Left renal pelvis (tissue), 4 donors: ENCODE results near the gene RRBP1. TPM values are rescaled to one million over a fixed set of nuclear protein-coding genes. Genes with fewer than 3 reads are reported as not detected.

ENCODE experiments used
- DNase-seq, 4 donors: peaks; one replicate each; pipeline ENCODE4 v3.0.0-alpha.2; 2013; ENCODE audit warnings: low read depth in 4 of 4, low spot score in 3 of 4
- polyA plus RNA-seq, 4 donors: library from polyadenylated mRNA; unstranded; fragments of 120-200 nt; gene quantifications; one replicate each; pipeline ENCODE4 v1.2.1, GENCODE V29; 2013; ENCODE audit not compliant: insufficient read length in 4 of 4

Gene RRBP1, protein sequence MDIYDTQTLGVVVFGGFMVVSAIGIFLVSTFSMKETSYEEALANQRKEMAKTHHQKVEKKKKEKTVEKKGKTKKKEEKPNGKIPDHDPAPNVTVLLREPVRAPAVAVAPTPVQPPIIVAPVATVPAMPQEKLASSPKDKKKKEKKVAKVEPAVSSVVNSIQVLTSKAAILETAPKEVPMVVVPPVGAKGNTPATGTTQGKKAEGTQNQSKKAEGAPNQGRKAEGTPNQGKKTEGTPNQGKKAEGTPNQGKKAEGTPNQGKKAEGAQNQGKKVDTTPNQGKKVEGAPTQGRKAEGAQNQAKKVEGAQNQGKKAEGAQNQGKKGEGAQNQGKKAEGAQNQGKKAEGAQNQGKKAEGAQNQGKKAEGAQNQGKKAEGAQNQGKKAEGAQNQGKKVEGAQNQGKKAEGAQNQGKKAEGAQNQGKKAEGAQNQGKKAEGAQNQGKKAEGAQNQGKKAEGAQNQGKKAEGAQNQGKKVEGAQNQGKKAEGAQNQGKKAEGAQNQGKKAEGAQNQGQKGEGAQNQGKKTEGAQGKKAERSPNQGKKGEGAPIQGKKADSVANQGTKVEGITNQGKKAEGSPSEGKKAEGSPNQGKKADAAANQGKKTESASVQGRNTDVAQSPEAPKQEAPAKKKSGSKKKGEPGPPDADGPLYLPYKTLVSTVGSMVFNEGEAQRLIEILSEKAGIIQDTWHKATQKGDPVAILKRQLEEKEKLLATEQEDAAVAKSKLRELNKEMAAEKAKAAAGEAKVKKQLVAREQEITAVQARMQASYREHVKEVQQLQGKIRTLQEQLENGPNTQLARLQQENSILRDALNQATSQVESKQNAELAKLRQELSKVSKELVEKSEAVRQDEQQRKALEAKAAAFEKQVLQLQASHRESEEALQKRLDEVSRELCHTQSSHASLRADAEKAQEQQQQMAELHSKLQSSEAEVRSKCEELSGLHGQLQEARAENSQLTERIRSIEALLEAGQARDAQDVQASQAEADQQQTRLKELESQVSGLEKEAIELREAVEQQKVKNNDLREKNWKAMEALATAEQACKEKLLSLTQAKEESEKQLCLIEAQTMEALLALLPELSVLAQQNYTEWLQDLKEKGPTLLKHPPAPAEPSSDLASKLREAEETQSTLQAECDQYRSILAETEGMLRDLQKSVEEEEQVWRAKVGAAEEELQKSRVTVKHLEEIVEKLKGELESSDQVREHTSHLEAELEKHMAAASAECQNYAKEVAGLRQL (N-terminal part only)
- polyA plus RNA-seq: 100 to 1,000 TPM; 116 to 208 (median 134) TPM

DNA sequence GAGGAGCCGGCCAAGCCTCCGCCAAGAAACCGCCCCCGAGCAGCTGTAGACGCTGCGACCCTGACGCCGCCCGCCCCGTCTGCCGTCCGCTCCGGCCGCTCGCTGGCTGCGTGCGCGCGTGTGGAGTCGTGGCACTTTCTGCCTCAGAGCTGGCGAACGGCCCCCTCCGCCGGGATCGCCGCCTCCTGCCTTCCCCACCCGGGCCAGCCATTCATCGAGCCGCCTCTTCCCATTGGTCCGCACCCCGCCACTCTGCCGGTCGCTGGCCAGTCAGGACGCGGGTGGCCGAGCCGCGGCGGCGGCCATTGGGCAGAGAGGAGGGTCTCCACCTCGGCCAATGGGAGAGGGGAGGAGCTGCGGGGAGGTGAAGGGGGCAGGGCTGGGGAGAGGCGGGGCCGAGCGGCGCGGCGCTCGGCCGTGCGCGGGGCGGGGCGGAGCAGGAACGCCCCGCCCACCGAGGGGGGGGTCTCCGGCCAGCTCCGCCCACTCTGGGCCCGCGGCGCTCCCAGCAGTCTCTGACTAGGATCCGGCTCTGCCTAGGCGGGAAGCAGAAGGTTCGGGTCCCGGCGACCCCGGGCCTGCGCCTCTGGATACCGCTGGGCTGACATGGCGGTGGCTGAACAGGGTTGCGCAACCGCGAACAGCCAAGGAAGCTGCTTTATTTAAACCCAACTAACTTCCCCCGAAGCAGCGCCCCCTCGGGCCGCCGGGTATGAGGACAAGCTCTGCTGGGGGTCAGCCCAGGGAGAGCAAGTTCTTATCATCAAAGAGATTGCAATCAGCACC is at the start of gene RRBP1:
TSS of gene RRBP1 (minus strand) at position 140 of the 786 bp plus-strand sequence. CDS start 21,735 bp downstream, outside the sequence.
- peak; percentile 88 to 94 (median 92) for DNase-seq

DNA sequence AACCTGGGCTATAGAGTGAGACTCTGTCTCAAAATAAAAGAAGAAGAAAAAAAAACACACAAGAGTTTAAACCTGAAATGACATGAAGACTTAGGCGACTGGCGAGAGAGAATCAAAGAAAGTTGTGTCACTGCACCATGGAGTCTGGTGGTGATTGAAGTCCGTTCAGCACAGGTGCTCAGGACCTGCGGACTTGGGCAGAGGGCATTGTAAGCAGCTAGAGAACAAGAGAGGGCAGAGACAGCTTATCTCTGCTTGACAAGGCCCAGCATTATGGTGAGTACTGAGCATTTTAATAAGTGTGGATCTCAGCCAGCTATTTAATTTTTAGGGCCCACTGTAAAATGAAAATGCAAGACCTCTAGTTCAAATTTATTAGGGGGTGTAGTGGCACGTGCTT is 49.2 kb upstream of the RRBP1 start:
- DNase-seq: no peak

DNA sequence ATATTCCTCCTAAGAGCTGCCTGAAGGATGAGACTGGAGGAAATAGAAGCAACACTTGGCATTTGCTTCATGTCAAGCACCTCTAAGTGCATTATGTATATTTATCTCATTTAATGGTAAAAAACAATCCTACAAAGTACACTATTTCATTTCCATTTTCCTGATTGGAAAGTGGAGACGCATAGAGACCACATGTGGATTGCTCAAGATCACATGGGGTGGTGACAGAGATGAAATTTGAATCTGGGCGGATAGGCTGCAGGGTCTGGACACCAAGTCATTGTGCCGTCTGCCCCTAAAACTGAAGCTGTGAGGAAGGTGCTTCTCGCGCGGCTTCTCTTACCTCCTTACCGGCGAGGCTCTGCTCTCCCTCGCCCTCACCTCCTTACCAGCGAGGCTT is 48.0 kb upstream of the RRBP1 start:
- no peak for DNase-seq

DNA sequence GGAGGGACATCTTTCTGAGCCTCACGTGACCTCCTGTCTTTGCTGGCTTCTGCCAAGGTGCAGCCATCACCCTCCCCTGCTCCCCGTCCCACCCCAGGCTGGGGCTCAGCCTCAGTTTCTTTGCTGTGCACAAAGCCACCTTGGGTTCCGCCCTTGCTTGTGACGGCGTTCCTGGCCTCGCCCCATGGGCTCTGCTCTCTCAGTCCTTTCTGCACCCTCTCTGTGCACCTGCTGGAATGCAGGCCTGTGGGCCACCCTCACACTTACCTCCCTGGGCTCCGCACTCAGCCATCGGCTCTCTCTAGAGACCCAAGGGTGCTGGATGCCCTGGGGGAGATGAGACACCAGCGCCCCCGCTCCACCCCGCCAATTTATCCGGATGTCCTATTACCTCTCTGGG is 46.0 kb upstream of the RRBP1 start:
- DNase-seq: no peak

DNA sequence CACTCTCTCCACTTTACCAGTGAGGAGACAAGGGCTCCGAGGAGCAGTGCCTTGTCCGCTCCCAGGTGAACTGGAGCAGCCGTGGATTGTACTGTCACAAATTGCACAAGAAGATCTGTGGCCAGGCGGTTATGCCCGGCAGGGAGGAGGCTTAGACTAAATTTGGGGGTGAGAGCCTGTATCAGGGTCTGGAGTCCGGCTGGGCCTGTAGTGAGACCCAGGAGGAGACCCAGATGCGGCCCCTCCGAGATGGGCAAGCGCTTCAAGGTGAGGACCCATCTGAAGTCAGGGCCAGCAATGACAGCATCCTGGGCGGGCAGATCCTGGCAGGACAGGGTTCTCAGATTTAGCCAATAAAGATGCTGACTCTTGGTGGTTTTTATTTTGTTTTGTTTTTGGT is 45.3 kb upstream of the RRBP1 start:
- DNase-seq: no peak

DNA sequence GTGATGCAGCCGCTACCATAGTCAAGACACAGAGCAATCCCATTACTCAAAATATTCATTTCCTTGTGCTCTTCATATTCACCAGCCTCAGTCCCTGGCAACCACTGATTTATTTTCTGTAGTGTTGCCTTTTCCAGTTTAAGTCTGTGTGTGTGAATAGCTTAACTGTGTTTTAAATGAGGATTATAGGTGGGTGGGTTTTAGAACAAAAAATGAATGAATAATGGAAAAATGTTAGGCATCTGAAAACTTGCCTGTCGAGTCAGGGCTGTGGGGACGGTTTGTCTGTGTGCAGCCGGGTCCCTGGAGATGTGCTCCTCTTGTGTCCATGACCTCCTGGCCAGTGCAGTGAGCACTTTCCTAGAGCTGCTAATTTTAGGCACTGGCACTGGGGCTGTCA is 44.9 kb upstream of the RRBP1 start:
- no peak for DNase-seq

DNA sequence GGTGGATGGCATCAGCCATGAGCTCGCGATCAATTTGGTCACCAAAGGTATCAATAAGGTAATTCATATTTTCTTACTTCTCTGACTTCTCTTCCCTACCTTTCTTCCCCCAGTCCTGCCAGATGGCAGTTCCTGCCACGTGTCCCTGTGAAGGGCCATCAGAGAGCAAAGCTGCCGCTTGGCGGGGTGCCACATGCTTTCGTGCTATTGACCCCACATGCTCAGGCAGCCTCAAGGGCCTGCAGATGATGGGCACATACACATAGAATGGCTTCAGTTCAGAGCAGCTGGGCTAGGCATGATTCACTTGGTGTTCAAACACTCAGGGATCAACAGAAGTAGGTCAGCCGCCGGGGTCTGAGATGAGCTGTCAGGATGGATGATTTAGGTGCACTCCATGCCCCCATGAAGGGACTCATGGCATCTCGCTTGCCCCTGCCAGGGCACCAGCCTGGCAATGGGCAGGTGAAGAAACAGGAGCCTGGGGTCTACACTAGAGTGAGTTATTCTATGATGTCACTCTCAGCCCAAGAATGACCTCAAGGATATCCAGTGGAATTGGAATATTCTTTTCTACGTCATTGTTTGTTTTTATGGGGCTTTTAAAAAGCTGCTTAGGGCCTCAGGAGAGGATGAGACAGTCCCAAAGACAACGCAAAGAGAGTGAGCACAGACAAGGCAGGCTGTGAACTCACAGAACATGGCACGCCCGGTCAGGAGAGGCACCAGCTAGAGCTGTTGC is 43.2 kb upstream of the RRBP1 start:
- no peak for DNase-seq

DNA sequence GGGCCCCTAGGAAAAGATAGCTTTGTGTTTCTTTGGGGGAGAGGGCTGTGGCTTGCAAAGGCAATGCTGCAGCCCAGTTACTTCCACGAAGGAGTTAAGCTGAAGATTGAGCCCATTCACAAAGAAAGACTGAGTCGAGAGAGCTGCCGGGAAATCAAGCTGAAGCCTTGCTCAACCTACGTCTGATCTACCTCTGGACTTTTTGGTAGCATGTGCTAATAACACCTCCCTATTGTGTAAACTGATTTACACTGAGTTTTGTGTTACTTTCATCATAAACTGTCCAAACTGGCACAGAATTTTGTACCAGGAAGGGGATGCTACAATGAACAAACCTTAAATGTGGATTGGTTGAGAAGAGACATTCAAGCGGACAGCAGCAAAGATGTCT is 41.3 kb upstream of the RRBP1 start:
- DNase-seq: no peak

DNA sequence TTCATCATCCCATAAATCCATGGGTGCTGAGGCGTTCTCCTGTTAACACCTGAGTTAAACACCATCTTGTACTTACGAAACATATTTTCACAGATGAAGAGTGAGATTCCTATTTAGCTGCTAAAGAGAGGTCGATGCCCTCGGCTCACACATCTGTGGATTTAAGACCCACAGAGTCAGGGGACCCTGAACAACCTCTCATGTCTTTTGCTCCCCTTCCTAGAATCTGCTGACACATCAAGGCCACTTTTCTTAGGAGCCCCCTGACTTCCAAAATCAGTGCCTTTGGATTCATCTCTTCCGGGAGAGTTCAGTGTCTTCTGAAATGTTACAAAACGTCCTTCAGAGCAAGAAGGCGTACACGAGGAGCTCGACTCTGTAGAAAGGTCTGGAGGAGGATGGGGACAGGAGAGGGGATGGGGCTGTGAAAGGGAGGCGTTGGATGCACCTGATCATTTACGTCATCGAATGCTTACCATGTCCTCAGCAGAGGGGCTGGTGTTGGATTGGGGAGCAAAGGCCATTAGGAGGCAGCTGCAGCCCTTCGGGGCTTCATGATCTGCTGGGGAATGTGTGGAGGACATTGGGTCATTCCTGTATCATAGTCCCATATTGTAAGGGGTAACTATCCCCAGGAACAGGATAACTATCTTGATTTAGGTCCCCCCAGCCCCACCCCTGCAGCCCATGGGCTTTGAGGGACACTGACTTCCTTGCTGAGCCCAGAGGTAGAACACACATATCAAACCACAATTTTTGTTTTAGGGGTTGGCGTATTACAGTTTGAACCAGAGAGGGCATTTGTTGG is 40.7 kb upstream of the RRBP1 start:
- no peak for DNase-seq

DNA sequence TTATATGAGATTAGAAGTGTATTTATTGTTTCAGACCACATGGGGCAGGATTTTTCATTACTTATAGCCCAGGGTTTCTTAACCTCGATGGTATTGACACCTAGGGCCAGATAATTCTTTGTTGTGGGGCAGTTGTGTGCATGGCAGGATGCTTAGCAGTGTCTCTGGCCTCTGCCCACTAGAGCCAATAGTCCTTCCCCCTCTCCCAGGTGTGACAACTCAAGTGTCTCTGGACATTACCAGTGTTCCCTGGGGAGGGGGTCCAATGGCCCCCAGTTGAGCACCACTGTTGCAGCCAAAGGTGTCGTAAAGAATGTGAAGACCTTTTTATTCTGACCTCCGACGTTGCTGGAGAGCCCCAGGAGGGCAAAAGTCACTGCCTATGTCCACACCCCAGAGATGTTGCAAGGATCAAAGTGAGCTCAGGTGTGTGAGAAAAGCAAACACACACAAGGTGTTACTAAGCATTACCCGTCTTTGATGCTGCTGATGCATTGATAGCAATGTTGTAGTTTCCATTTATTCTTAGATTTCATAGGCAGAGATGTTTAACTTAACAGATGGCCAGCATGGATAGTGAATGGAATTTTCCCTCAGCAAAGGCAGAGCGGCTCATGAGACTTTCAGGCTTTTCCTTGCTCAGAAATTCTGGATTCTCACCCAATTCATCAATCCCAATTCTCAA is 39.9 kb upstream of the RRBP1 start:
- DNase-seq: no peak

DNA sequence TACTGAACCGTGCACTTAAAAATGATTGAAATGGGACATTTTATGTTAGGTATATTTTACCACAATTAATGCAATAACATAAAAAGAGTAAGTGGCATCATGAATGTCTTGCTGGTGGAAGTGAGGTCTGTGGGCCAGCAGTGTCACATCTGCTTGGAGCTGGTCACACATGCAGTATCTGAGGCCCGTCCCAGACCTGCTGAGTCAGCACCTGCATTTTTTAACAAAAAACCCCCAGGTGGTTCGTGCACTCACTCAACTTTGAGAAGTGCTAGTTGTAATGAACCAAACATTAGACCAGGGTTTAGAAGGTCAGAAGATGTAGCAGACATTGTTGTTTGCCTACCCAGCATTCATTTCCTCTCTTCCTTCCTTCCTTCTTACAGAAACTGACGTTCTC is 38.7 kb upstream of the RRBP1 start:
- DNase-seq: no peak

DNA sequence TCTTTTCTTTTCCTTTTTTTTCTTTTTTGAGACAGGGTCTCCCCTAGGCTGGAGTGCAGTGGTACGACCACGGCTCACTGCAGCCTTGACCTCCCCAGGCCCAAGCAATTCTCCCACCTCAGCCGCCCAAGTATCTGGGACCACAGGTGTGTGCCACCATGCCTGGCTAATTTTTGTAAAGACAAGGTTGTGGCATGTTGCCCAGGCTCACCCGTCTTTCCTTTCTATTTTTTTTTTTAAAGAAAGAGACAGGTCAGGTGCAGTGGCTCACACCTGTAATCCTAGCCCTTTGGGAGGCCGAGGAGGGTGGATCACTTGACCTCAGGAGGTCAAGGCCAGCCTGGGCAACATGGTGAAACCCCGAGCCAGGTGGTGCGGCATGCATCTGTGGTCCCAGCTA is 34.3 kb upstream of the RRBP1 start:
- DNase-seq: no peak

DNA sequence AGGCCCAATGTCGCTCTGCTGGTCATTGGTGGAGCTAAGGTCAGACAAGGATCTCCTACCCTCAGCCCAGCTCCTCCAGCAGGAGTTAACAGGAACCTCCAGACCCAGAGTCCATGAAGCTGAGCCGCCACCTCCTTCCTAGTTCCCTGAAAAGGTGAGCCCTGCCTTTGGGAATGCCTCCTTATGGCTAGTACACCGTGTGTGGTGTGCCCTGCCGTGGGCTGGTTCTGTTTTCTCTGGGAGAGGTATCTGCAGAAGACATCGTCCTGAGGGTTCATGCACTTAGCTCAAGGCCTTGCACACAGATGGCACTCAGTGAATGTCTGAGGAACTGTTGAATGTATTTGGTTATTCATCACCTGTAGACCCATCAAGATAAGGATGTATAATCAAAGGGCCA is 33.0 kb upstream of the RRBP1 start:
- DNase-seq: no peak

DNA sequence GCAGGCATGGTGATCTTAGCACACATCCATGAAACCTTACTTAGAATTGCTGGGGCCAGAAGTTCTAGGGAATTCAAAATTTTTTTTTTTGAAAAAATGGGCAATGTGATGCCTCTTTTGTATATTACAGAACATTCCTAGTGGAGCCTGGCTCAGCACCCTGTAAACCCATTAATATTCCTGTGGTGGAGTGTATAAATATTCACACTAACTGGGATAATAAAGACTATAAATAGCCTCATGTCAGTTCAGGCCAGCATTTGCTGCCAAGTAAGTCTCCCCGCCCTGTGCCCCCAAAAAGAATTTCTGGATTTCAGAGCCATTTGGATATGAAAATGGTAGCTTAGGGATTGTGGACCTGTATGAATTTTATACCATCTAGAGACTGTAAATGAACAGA is 32.6 kb upstream of the RRBP1 start:
- no peak for DNase-seq

DNA sequence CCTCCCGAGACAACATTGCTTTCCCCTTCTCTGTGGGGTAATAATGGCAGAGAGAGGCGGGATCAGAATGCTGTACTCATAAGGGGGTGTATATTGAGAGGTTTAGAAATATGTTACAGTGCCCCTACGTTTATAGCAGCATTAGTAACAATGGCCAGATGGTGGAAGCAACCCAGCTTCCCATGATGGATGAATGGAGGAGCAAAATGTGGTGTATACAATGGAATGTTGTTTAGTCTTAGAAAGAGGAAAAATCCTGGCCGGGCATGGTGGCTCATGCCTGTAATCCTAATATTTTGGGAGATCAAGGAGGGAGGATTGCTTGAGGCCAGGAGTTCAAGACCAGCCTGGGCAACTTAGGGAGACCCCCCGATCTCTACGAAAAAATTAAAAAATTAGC is 30.7 kb upstream of the RRBP1 start:
- DNase-seq: no peak

DNA sequence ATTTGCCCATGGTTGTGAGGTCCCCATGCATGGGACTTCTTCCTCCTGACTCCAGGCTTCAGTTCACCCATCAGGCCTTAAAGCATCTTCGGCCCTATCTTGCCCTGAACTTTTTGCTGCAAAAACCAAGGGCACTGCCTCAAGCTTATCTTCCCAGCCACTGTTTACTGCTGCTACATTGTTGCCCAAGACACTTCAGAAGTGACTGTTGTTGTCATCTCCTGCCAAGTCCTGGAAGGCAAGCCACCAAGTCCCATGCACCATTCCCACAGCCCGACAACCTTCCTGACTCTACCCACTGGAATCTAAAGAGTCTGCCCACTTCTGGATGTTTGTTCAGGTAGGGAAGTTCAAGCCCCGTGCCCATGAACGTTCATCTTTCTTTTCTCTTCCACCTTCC is 30.2 kb upstream of the RRBP1 start:
- DNase-seq: no peak

DNA sequence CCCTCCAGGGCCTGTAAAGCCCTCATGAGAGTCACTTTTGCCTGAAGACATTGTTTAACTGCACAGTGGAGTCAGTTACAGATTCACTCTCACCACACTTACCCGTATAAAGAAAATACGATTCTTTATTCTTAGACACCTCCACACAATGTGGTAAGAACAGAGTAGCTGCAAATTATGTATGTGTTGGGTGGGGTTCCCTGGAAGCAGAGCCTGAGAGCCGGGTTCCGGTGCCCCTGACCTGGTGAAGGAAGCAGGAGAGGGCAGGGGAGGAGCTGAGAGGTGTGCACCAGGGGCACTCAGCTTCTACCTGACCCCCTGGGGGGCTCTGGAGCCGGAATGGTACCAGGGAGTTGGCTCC is 29.2 kb upstream of the RRBP1 start:
- no peak for DNase-seq
